PC-3 (cell line): Measurements from ENCODE around the gene SOX18. TPM values are rescaled to one million over a fixed set of nuclear protein-coding genes. Genes with fewer than 3 reads are reported as not detected.

ENCODE experiments used
- ATAC-seq: fragments of 200-7000 bp; cut with Tn5 transposase; 2 replicates; pipeline ENCODE4 v1.9.1; 2020; ENCODE audit warnings: mild to moderate bottlenecking, moderate library complexity
- BruUV-seq: library from RNA; stranded (reverse); fragments of 400-500 nt; replicated peaks from 2 replicates; lab custom pipeline; 2021; lab: Mats Ljungman, UMichigan
- CTCF ChIA-PET: fragments of 300-600 bp; sonication (Branson Sonifier 250); formaldehyde crosslinking; loops from one replicate; lab custom pipeline; 2022; ENCODE audit warnings: antibody characterized with exemption; lab: Charles Lee
- POLR2A ChIA-PET: fragments of 300-600 bp; sonication (Branson Sonifier 250); formaldehyde crosslinking; loops from one replicate; lab custom pipeline; 2022; ENCODE audit warnings: antibody characterized with exemption; ENCODE audit not compliant: unreplicated experiment; lab: Charles Lee
- DNase-seq: peaks from one replicate; pipeline ENCODE4 v3.0.0-alpha.2; 2015
- H2AFZ ChIP-seq: fragments of 300-600 bp; sonication (generic); 2 replicates; pipeline ENCODE4 v1.6.0; 2016; ENCODE audit warnings: antibody characterized with exemption, low read length
- H3F3A ChIP-seq: fragments of 300-600 bp; sonication (generic); one replicate; pipeline ENCODE4 v1.6.0; 2017; ENCODE audit warnings: antibody characterized with exemption, low read length, control low read depth, mild to moderate bottlenecking; ENCODE audit not compliant: unreplicated experiment
- H3K27ac ChIP-seq: fragments of 300-600 bp; sonication (generic); 2 replicates; pipeline ENCODE4 v1.5.1; 2016; ENCODE audit warnings: mild to moderate bottlenecking, low read length
- H3K27me3 ChIP-seq: fragments of 300-600 bp; sonication (generic); 2 replicates; pipeline ENCODE4 v1.6.1; 2016; ENCODE audit warnings: low read length, mixed read lengths
- H3K36me3 ChIP-seq: fragments of 300-600 bp; sonication (generic); 2 replicates; pipeline ENCODE4 v1.6.1; 2016; ENCODE audit warnings: low read depth, mixed run types, low read length, mixed read lengths
- H3K4me1 ChIP-seq: fragments of 300-600 bp; sonication (generic); 2 replicates; pipeline ENCODE4 v1.5.1; 2016; ENCODE audit warnings: low read length; ENCODE audit not compliant: insufficient read depth
- H3K4me2 ChIP-seq: fragments of 300-600 bp; sonication (generic); 2 replicates; pipeline ENCODE4 v1.6.0; 2016; ENCODE audit warnings: low read length
- H3K4me3 ChIP-seq: fragments of 300-600 bp; sonication (generic); 2 replicates; pipeline ENCODE4 v1.5.1; 2016; ENCODE audit warnings: mild to moderate bottlenecking, low read length, mixed read lengths
- H3K79me2 ChIP-seq: fragments of 300-600 bp; sonication (generic); 2 replicates; pipeline ENCODE4 v1.6.1; 2017; ENCODE audit warnings: low read length, mixed read lengths
- H3K9ac ChIP-seq: fragments of 300-600 bp; sonication (generic); 2 replicates; pipeline ENCODE4 v1.6.0; 2016; ENCODE audit warnings: mild to moderate bottlenecking, low read length
- H3K9me2 ChIP-seq: fragments of 300-600 bp; sonication (generic); replicated peaks from 2 replicates; pipeline ENCODE4 v1.6.1; 2016; ENCODE audit warnings: mixed run types, low read length, mixed read lengths
- H3K9me3 ChIP-seq: fragments of 300-600 bp; sonication (generic); 2 replicates; pipeline ENCODE4 v1.6.1; 2016; ENCODE audit warnings: low read length, mixed read lengths
- H4K20me1 ChIP-seq: fragments of 300-600 bp; sonication (generic); 2 replicates; pipeline ENCODE4 v1.6.1; 2016; ENCODE audit warnings: low read length, mixed read lengths
- EZH2 ChIP-seq: fragments of 300-600 bp; sonication (generic); IDR thresholded peaks from one replicate; pipeline ENCODE4 v1.6.1; 2017; ENCODE audit warnings: antibody characterized with exemption, mild to moderate bottlenecking, low read length; ENCODE audit not compliant: unreplicated experiment
- EZH2phosphoT487 ChIP-seq: fragments of 300-600 bp; sonication (generic); IDR thresholded peaks from 2 replicates; pipeline ENCODE4 v1.6.1; 2018; ENCODE audit warnings: mild to moderate bottlenecking, antibody characterized with exemption, low read length, borderline replicate concordance
- intact Hi-C: fragments of 100-400 bp; cut with micrococcal nuclease; formaldehyde crosslinking; loops from 2 replicates; pipeline ENCODE4 v1.9.0; 2023
- total RNA-seq: library from RNA; depleted of rRNA; stranded (reverse); fragments of >200 nt; gene quantifications from 2 replicates; pipeline ENCODE4 v1.2.3, GENCODE V29; 2014
- TF ChIP-seq, protein P1 (sequence below): fragments of 300-600 bp; sonication (generic); conservative IDR thresholded peaks from 2 replicates; pipeline ENCODE4 v1.5.1; 2017; ENCODE audit warnings: antibody characterized with exemption, low read depth, mild to moderate bottlenecking, low read length

The SOX18 gene
- total RNA-seq, 1 experiment from 2014 or later, result 1.5 TPM

DNA sequence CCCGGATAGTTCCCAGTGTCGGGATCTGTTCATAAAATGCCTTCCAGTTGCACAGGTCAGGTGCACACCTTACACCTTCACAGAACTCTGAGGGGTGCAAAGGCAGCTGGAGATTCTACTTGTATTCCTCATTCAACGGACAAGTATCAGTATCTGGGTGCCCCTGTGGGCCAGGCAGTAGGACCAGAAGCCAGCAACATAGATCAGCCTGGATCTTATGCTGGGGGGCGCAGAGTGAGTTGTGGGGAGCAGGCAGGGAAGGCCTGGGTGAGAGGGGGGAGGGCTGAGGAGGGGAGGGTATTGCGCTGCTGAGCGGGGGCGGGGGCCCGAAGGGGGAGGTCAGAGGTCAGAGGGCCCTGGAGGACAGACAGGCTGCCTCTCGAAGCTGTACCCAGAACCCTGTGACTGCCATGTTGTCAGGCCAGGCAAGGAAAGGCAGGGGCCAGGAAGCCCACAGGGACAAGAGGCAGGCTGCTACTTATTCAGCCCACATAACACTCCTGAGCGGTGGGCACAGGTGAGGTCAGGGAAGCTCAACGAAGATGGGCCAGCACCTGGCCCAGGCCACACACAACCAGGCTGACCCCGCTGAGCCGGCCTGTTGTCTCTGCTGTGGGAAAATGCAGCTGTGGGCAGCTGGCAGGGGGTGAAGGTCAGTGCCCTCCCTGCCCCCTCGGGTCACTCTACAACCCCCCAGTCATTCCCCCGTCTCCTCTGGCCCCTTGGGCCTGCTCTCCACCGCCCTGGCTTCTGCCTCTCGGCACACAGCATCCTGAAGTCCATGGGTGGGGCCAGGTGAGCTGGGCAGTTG, 31.6 kb upstream of the SOX18 start:
- peak overlapping the region; percentile 88; the same call in 1 of the 2 replicates for H3K4me3 ChIP-seq
- H4K20me1 ChIP-seq, result no peaks in the 10 kb centered on the region
- DNase-seq (no peak), ATAC-seq (no peak)
- H3K9me2 ChIP-seq, result no peaks in the 10 kb centered on the region
- POLR2A ChIA-PET, result no interaction called here
- H3K9me3 ChIP-seq, result no peaks in the 10 kb centered on the region
- H3K4me2 ChIP-seq, result peak overlapping the region; percentile 98
- intact Hi-C loops, result no loop called here
- H3K9ac ChIP-seq, result peak overlapping the region; percentile 75
- H3K27ac ChIP-seq, result peak overlapping the region; percentile 14; the same call in 1 of the 2 replicates
- peaks cover 19% of the 10 kb centered on the region for H3K79me2 ChIP-seq
- no peaks in the 10 kb centered on the region for H3F3A ChIP-seq
- no TSS peak for BruUV-seq
- peaks cover 24% of the 10 kb centered on the region for H3K4me1 ChIP-seq
- TF ChIP-seq EZH2phosphoT487 (no peak), EZH2 (no peak)
- TF ChIP-seq, protein P1, sequence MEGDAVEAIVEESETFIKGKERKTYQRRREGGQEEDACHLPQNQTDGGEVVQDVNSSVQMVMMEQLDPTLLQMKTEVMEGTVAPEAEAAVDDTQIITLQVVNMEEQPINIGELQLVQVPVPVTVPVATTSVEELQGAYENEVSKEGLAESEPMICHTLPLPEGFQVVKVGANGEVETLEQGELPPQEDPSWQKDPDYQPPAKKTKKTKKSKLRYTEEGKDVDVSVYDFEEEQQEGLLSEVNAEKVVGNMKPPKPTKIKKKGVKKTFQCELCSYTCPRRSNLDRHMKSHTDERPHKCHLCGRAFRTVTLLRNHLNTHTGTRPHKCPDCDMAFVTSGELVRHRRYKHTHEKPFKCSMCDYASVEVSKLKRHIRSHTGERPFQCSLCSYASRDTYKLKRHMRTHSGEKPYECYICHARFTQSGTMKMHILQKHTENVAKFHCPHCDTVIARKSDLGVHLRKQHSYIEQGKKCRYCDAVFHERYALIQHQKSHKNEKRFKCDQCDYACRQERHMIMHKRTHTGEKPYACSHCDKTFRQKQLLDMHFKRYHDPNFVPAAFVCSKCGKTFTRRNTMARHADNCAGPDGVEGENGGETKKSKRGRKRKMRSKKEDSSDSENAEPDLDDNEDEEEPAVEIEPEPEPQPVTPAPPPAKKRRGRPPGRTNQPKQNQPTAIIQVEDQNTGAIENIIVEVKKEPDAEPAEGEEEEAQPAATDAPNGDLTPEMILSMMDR, result no peak
- CTCF ChIA-PET, result interaction anchor here (0.6 kb wide), 1 partner anchor 499 kb away, joined by 3 read pairs; no protein-coding TSS in a partner anchor
- H2AFZ ChIP-seq, result 0 out of 2 replicates have a peak overlapping the region, but pooled peaks have one; percentile 93
- no peaks in the 10 kb centered on the region for H3K36me3 ChIP-seq
- H3K27me3 ChIP-seq, result no peaks in the 10 kb centered on the region

DNA sequence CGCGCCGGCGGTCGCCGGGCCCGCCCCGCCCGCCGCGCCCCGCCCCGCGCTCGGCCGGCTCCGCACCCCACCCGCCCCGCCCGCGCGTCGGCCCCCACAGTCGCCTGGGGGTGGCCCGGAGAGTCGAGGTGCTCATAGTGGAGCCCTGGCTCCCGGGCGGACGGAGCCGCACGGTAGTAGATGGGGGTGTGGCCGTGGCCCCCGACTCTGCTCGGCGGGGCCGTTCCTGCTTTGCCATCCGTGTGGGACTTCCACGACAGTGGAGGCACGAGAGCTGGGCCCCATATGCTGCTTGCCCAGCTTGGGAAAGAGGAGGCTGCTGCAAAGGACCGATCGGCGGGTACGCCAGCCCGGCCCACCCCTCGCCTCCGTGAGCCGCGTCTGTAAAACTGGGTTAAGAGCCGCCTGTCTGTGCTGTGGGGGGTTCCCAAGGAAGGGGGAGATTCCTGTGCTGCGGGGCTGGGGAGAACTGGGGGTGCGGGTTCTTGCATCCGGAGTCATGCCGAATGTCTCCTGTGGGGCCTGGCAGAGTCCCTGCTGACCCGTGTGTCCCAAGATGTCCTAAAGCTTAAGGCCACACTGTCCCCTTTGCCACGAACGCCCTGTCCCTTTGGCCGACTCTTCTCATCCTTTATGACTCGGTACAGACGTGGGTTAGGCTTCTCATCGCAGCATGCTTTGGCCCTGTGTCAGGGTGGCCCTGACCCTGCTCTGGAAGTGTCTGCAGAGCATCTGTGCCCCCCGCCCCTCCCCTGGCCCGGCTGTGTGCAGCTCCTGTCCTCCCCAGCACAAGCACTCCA, 30.8 kb upstream of the SOX18 start, which contains the start of gene OPRL1:
Gene OPRL1 (plus strand): TSS at position 70 of the 800 bp plus-strand sequence. CDS start 12,639 bp downstream, outside the sequence.
- Histone ChIP-seq H3K4me2 (peak within 1 kb of the TSS; percentile 100), H4K20me1 (no peaks in the 10 kb centered on the region), H2AFZ (peak within 1 kb of the TSS; percentile 93), H3K27me3 (no peaks in the 10 kb centered on the region), H3K4me1 (peaks cover 24% of the 10 kb centered on the region), H3K4me3 (peak within 1 kb of the TSS; percentile 97), H3K36me3 (no peaks in the 10 kb centered on the region), H3K9ac (peak within 1 kb of the TSS; percentile 90), H3K27ac (peak within 1 kb of the TSS; percentile 45), H3K9me3 (no peaks in the 10 kb centered on the region), H3K79me2 (peaks cover 19% of the 10 kb centered on the region), H3F3A (no peaks in the 10 kb centered on the region), H3K9me2 (no peaks in the 10 kb centered on the region)
- ChIA-PET CTCF (interaction anchor here (0.6 kb wide), 1 partner anchor 498 kb away, joined by 3 read pairs; no protein-coding TSS in a partner anchor), POLR2A (no interaction called here)
- DNase-seq (peak; percentile 16), ATAC-seq (peak; percentile 21)
- intact Hi-C loops, result no loop called here
- BruUV-seq, result TSS peak; percentile 69
- TF ChIP-seq EZH2 (no peak), EZH2phosphoT487 (no peak)
- TF ChIP-seq, protein P1, result no peak
